Skeletal muscle tissue (tissue), 4 donors: ENCODE results near the gene GATAD2A. TPM values are rescaled to one million over a fixed set of nuclear protein-coding genes. Genes with fewer than 3 reads are reported as not detected.

Source experiments
- H3K27ac ChIP-seq: one replicate; pipeline ENCODE4 v1.7.0; 2013; ENCODE audit warnings: mild to moderate bottlenecking, low read depth, low read length, inconsistent platforms
- H3K27me3 ChIP-seq, 3 donors: one replicate each; pipeline ENCODE4 v1.7.0; 2013; ENCODE audit warnings: low read length in 3 of 3; ENCODE audit not compliant: control insufficient read depth in 3 of 3, insufficient read depth in 3 of 3
- H3K36me3 ChIP-seq, 3 donors: one replicate each; pipeline ENCODE4 v1.7.0; 2013; ENCODE audit warnings: low read length in 3 of 3; ENCODE audit not compliant: control insufficient read depth in 3 of 3, insufficient read depth in 3 of 3
- H3K4me1 ChIP-seq, 3 donors: one replicate each; pipeline ENCODE4 v1.7.0; 2013; ENCODE audit warnings: low read length in 3 of 3, mild to moderate bottlenecking in 3 of 3; ENCODE audit not compliant: control insufficient read depth in 3 of 3, insufficient read depth in 3 of 3
- H3K4me3 ChIP-seq, 3 donors: one replicate each; pipeline ENCODE4 v1.7.0; 2013; ENCODE audit warnings: low read length in 3 of 3
- H3K9ac ChIP-seq, 3 donors: one replicate each; pipeline ENCODE4 v1.7.0; 2013; ENCODE audit warnings: low read length in 3 of 3, mild to moderate bottlenecking in 3 of 3, moderate library complexity in 2 of 3, low read depth in 1 of 3
- H3K9me3 ChIP-seq, 3 donors: one replicate each; pipeline ENCODE4 v1.7.0; 2013; ENCODE audit warnings: low read length in 3 of 3; ENCODE audit not compliant: control insufficient read depth in 3 of 3
- total RNA-seq: library from RNA; depleted of rRNA; stranded (reverse); fragments of >200 nt; gene quantifications from one replicate; pipeline ENCODE4 v1.2.3, GENCODE V29; 2014
- donor health status: Osteomylitis.

The GATAD2A gene
- total RNA-seq, 1 donor from 2014 or later, result 19.8 TPM

GRCh38 chr19:19543640-19544039, 138.2 kb downstream of the GATAD2A start:
- Histone ChIP-seq H3K36me3 (no peaks in the 10 kb centered on the region), H3K9me3 (no peaks in the 10 kb centered on the region), H3K9ac (no peak overlapping the region), H3K27ac (no peak overlapping the region), H3K4me1 (peaks cover 4 to 15% (median 7%) of the 10 kb centered on the region in 3 donors), H3K4me3 (no peak overlapping the region), H3K27me3 (peaks cover 51 to 75% (median 75%) of the 10 kb centered on the region in 3 donors)

- H3K27ac ChIP-seq, result no peak overlapping the region
- peaks cover 3 to 11% (median 6%) of the 10 kb centered on the region in 3 donors for H3K4me1 ChIP-seq
- no peak overlapping the region for H3K4me3 ChIP-seq
- H3K9ac ChIP-seq, result no peak overlapping the region
- peaks cover 51 to 78% (median 76%) of the 10 kb centered on the region in 3 donors for H3K27me3 ChIP-seq
- H3K36me3 ChIP-seq, result no peaks in the 10 kb centered on the region
- no peaks in the 10 kb centered on the region for H3K9me3 ChIP-seq
Measured at GRCh38 chr19:19544257-19544953, 138.9 kb downstream of the GATAD2A start.

- Histone ChIP-seq H3K4me3 (no peak overlapping the region), H3K36me3 (no peaks in the 10 kb centered on the region), H3K9ac (no peak overlapping the region), H3K27ac (no peak overlapping the region), H3K9me3 (no peaks in the 10 kb centered on the region), H3K27me3 (peaks cover 52 to 78% (median 76%) of the 10 kb centered on the region in 3 donors), H3K4me1 (peaks cover 2 to 9% (median 6%) of the 10 kb centered on the region in 3 donors)
Measured at GRCh38 chr19:19544954-19545591, 139.6 kb downstream of the GATAD2A start.

GRCh38 chr19:19545707-19546106, 140.2 kb downstream of the GATAD2A start:
- H3K4me3 ChIP-seq, result no peak overlapping the region

GRCh38 chr19:19546751-19547162, 141.3 kb downstream of the GATAD2A start:
- H3K27ac ChIP-seq, result no peak overlapping the region
- H3K27me3 ChIP-seq, result peaks cover 40 to 70% (median 66%) of the 10 kb centered on the region in 3 donors
- no peak overlapping the region for H3K4me3 ChIP-seq
- H3K9me3 ChIP-seq, result no peaks in the 10 kb centered on the region
- no peaks in the 10 kb centered on the region for H3K36me3 ChIP-seq
- no peaks in the 10 kb centered on the region for H3K4me1 ChIP-seq
- H3K9ac ChIP-seq, result no peak overlapping the region

More at GRCh38 chr19:19545707-19546106, 140.2 kb downstream of the GATAD2A start:
- H3K9ac ChIP-seq, result no peak overlapping the region
- peaks cover 50 to 80% (median 75%) of the 10 kb centered on the region in 3 donors for H3K27me3 ChIP-seq
- H3K36me3 ChIP-seq, result no peaks in the 10 kb centered on the region
- H3K27ac ChIP-seq, result no peak overlapping the region
- H3K4me1 ChIP-seq, result peaks cover 0 to 5% (median 4%) of the 10 kb centered on the region in 3 donors
- no peaks in the 10 kb centered on the region for H3K9me3 ChIP-seq

GRCh38 chr19:19547674-19548336, 142.3 kb downstream of the GATAD2A start:
- Histone ChIP-seq H3K9ac (no peak overlapping the region), H3K4me3 (no peak overlapping the region), H3K4me1 (no peaks in the 10 kb centered on the region), H3K27me3 (peaks cover 31 to 62% (median 56%) of the 10 kb centered on the region in 3 donors), H3K36me3 (no peaks in the 10 kb centered on the region), H3K9me3 (no peaks in the 10 kb centered on the region), H3K27ac (no peak overlapping the region)

- Histone ChIP-seq H3K4me3 (no peak overlapping the region), H3K36me3 (no peaks in the 10 kb centered on the region), H3K9ac (no peak overlapping the region), H3K9me3 (no peaks in the 10 kb centered on the region), H3K4me1 (no peaks in the 10 kb centered on the region), H3K27ac (no peak overlapping the region), H3K27me3 (peaks cover 27 to 51% (median 42%) of the 10 kb centered on the region in 3 donors)
Measured at GRCh38 chr19:19548915-19549759, 143.7 kb downstream of the GATAD2A start.

- Histone ChIP-seq H3K27ac (no peak overlapping the region), H3K36me3 (no peaks in the 10 kb centered on the region), H3K9me3 (no peaks in the 10 kb centered on the region), H3K27me3 (peaks cover 27 to 55% (median 39%) of the 10 kb centered on the region in 3 donors), H3K4me3 (no peak overlapping the region), H3K9ac (no peak overlapping the region), H3K4me1 (no peaks in the 10 kb centered on the region)
Measured at GRCh38 chr19:19549804-19550464, 144.5 kb downstream of the GATAD2A start.

- no peak overlapping the region for H3K9ac ChIP-seq
- no peaks in the 10 kb centered on the region for H3K9me3 ChIP-seq
- H3K27me3 ChIP-seq, result peaks cover 27 to 52% (median 37%) of the 10 kb centered on the region in 3 donors
- no peak overlapping the region for H3K27ac ChIP-seq
- H3K36me3 ChIP-seq, result no peaks in the 10 kb centered on the region
- H3K4me1 ChIP-seq, result no peaks in the 10 kb centered on the region
- no peak overlapping the region for H3K4me3 ChIP-seq
Measured at GRCh38 chr19:19550485-19550929, 145.0 kb downstream of the GATAD2A start.
